Ascending aorta (tissue), 2 donors: Measurements from ENCODE around the gene TGM5. TPM values are rescaled to one million over a fixed set of nuclear protein-coding genes. Genes with fewer than 3 reads are reported as not detected.

Experiments
- DNase-seq, 2 donors: peaks; one replicate each; pipeline ENCODE4 v3.0.0-alpha.2; 2019; ENCODE audit warnings: low spot score in 2 of 2
- H3K27ac ChIP-seq, 2 donors: fragments of 200-600 bp; sonication (generic); one replicate each; pipeline ENCODE4 v1.5.1; 2016 to 2017; ENCODE audit warnings: mild to moderate bottlenecking in 1 of 2
- H3K27me3 ChIP-seq: fragments of 200-600 bp; sonication (generic); one replicate; pipeline ENCODE4 v1.5.1; 2017
- H3K36me3 ChIP-seq, 2 donors: fragments of 200-600 bp; sonication (generic); one replicate each; pipeline ENCODE4 v1.5.1; 2016
- H3K4me1 ChIP-seq, 2 donors: fragments of 200-600 bp; sonication (generic); one replicate each; pipeline ENCODE4 v1.5.1; 2016 to 2017; ENCODE audit warnings: mild to moderate bottlenecking in 1 of 2
- H3K4me3 ChIP-seq, 2 donors: fragments of 200-600 bp; sonication (generic); one replicate each; pipeline ENCODE4 v1.5.1; 2016 to 2017; ENCODE audit warnings: mild to moderate bottlenecking in 1 of 2
- H3K9me3 ChIP-seq, 2 donors: fragments of 200-600 bp; sonication (generic); one replicate each; pipeline ENCODE4 v1.5.1; 2016
- CTCF ChIP-seq, 3 experiments: fragments of 200-600 bp in 2 of 3; fragments of 450-650 bp in 1 of 3; sonication (generic) in 2 of 3; IDR thresholded peaks; one replicate each; pipeline ENCODE4 v1.5.1; 2016 to 2019; ENCODE audit warnings: antibody characterized with exemption in 3 of 3, mild to moderate bottlenecking in 1 of 3, moderate library complexity in 1 of 3
- intact Hi-C: fragments of 100-400 bp; cut with DNase I; formaldehyde crosslinking; loops from one replicate; pipeline ENCODE4 v1.15.1; 2023
- total RNA-seq: library from RNA; depleted of rRNA; stranded (reverse); fragments of >200 nt; gene quantifications from one replicate; pipeline ENCODE4 v1.1.0, GENCODE V29; 2016

The TGM5 gene
- total RNA-seq, 1 donor from 2014 or later = not detected

GRCh38 chr15:43219929-43220928 is 46.5 kb downstream of the TGM5 start:
- DNase-seq = no peak

GRCh38 chr15:43218908-43219706 is 47.6 kb downstream of the TGM5 start:
- Histone ChIP-seq H3K4me1 (no peaks in the 10 kb centered on the region), H3K27me3 (no peaks in the 10 kb centered on the region), H3K9me3 (no peaks in the 10 kb centered on the region), H3K4me3 (no peak overlapping the region), H3K27ac (no peak overlapping the region), H3K36me3 (no peaks in the 10 kb centered on the region)
- no peak for TF ChIP-seq CTCF (IDR thresholded peaks at IDR 0.05)
- intact Hi-C loops = no loop called here
- DNase-seq = no peak

More at GRCh38 chr15:43219929-43220928, 46.5 kb downstream of the TGM5 start:
- TF ChIP-seq CTCF (IDR thresholded peaks at IDR 0.05) = no peak
- H3K27me3 ChIP-seq = no peaks in the 10 kb centered on the region
- no peak overlapping the region for H3K27ac ChIP-seq
- no peak overlapping the region for H3K4me3 ChIP-seq
- intact Hi-C loops = no loop called here
- no peaks in the 10 kb centered on the region for H3K36me3 ChIP-seq
- H3K4me1 ChIP-seq = no peaks in the 10 kb centered on the region
- no peaks in the 10 kb centered on the region for H3K9me3 ChIP-seq

GRCh38 chr15:43215961-43216360 is 50.8 kb downstream of the TGM5 start:
- Histone ChIP-seq H3K4me1 (no peaks in the 10 kb centered on the region), H3K36me3 (no peaks in the 10 kb centered on the region), H3K4me3 (no peak overlapping the region), H3K27me3 (no peaks in the 10 kb centered on the region), H3K27ac (no peak overlapping the region), H3K9me3 (no peaks in the 10 kb centered on the region)
- DNase-seq = peak in 1 of 2 donors; percentile 48
- no peak for TF ChIP-seq CTCF (IDR thresholded peaks at IDR 0.05)
- intact Hi-C loops = no loop called here

- no peaks in the 10 kb centered on the region for H3K9me3 ChIP-seq
- intact Hi-C loops = no loop called here
- H3K27ac ChIP-seq = no peak overlapping the region
- H3K36me3 ChIP-seq = no peaks in the 10 kb centered on the region
- H3K4me1 ChIP-seq = no peaks in the 10 kb centered on the region
- no peak overlapping the region for H3K4me3 ChIP-seq
- no peak for DNase-seq
- H3K27me3 ChIP-seq = no peaks in the 10 kb centered on the region
- TF ChIP-seq CTCF (IDR thresholded peaks at IDR 0.05) = no peak
Measured at GRCh38 chr15:43214592-43215295, 52.0 kb downstream of the TGM5 start.

GRCh38 chr15:43214169-43214568 is 52.6 kb downstream of the TGM5 start:
- no peak overlapping the region for H3K4me3 ChIP-seq
- H3K27me3 ChIP-seq = no peaks in the 10 kb centered on the region
- no peaks in the 10 kb centered on the region for H3K4me1 ChIP-seq
- intact Hi-C loops = no loop called here
- no peak overlapping the region for H3K27ac ChIP-seq
- no peaks in the 10 kb centered on the region for H3K36me3 ChIP-seq
- no peak for TF ChIP-seq CTCF (IDR thresholded peaks at IDR 0.05)
- no peak for DNase-seq
- no peaks in the 10 kb centered on the region for H3K9me3 ChIP-seq
